Neural crest cell (in vitro differentiated cells): ENCODE measurements around the gene TUBA3C. TPM values are rescaled to one million over a fixed set of nuclear protein-coding genes. Genes with fewer than 3 reads are reported as not detected.
"Not testable (repeated sequence)": the region's sequence is repeated elsewhere in the genome, so short reads cannot be mapped to it uniquely, and the experiment has no call there.

Experiments
- DNase-seq: peaks from one replicate; pipeline ENCODE4 v3.0.0; 2021; ENCODE audit warnings: low read depth, mixed read lengths, low spot score
- H3K27ac Mint-ChIP-seq: one replicate; pipeline ENCODE4 v1.8.0; 2021; ENCODE audit warnings: mild to moderate bottlenecking, mixed read lengths; ENCODE audit not compliant: unreplicated experiment
- H3K27me3 Mint-ChIP-seq: 2 replicates; pipeline ENCODE4 v1.8.0; 2021; ENCODE audit warnings: low read depth, mild to moderate bottlenecking, mixed read lengths
- H3K36me3 Mint-ChIP-seq: 2 replicates; pipeline ENCODE4 v1.8.0; 2021; ENCODE audit warnings: low read depth, mild to moderate bottlenecking, mixed read lengths
- H3K4me1 Mint-ChIP-seq: 2 replicates; pipeline ENCODE4 v1.8.0; 2021; ENCODE audit warnings: mixed read lengths
- H3K4me3 Mint-ChIP-seq: one replicate; pipeline ENCODE4 v1.8.0; 2021; ENCODE audit warnings: mild to moderate bottlenecking, mixed read lengths
- H3K9me3 Mint-ChIP-seq: 2 replicates; pipeline ENCODE4 v1.8.0; 2021; ENCODE audit warnings: mixed read lengths
- CTCF ChIP-seq: fragments of 200-600 bp; sonication (generic); conservative IDR thresholded peaks from 2 replicates; pipeline ENCODE4 v1.5.0; 2021; ENCODE audit warnings: antibody characterized with exemption, mild to moderate bottlenecking
- long read RNA-seq: library from polyadenylated mRNA; unstranded; transcript quantifications from one replicate; pipeline ENCODE4 v2.0.0, GENCODE V29; 2020
- total RNA-seq: library from RNA; stranded (reverse); gene quantifications from 2 replicates; pipeline ENCODE4 v1.2.1, GENCODE V29; 2021

TUBA3C gene
- not detected in 2 replicates for total RNA-seq
- long read RNA-seq = 0 reads

GRCh38 chr13:19181621-19182485, at the start of gene TUBA3C:
TUBA3C (minus strand) TSS chr13:19181824; CDS start chr13:19181747, 77 bp downstream.
- no peak within 1 kb of the TSS for H3K27ac Mint-ChIP-seq
- no peak within 1 kb of the TSS for H3K4me3 Mint-ChIP-seq
- peaks cover 8% of the 10 kb centered on the region for H3K9me3 Mint-ChIP-seq
- no peak for TF ChIP-seq CTCF
- no peak for DNase-seq
- peaks cover 3% of the 10 kb centered on the region for H3K36me3 Mint-ChIP-seq
- H3K4me1 Mint-ChIP-seq = no peaks in the 10 kb centered on the region
- no peaks in the 10 kb centered on the region for H3K27me3 Mint-ChIP-seq

GRCh38 chr13:19207413-19207812, 25.8 kb upstream of the TUBA3C start:
- not testable (repeated sequence) for H3K9me3 Mint-ChIP-seq

GRCh38 chr13:19192622-19193021, 11.0 kb upstream of the TUBA3C start:
- H3K36me3 Mint-ChIP-seq, DNase-seq, H3K27me3 Mint-ChIP-seq, H3K4me1 Mint-ChIP-seq, H3K27ac Mint-ChIP-seq, H3K4me3 Mint-ChIP-seq, H3K9me3 Mint-ChIP-seq: not testable (repeated sequence)

More at GRCh38 chr13:19207413-19207812, 25.8 kb upstream of the TUBA3C start:
- H3K27ac Mint-ChIP-seq, H3K36me3 Mint-ChIP-seq, H3K27me3 Mint-ChIP-seq, H3K4me3 Mint-ChIP-seq, H3K4me1 Mint-ChIP-seq, DNase-seq: not testable (repeated sequence)

GRCh38 chr13:19189911-19190310, 8.3 kb upstream of the TUBA3C start:
- not testable (repeated sequence) for H3K4me3 Mint-ChIP-seq, H3K36me3 Mint-ChIP-seq, H3K4me1 Mint-ChIP-seq, DNase-seq, H3K27ac Mint-ChIP-seq, H3K27me3 Mint-ChIP-seq
- H3K9me3 Mint-ChIP-seq = peaks cover 11% of the 10 kb centered on the region

GRCh38 chr13:19189368-19189767, 7.7 kb upstream of the TUBA3C start:
- not testable (repeated sequence) for H3K4me3 Mint-ChIP-seq, H3K36me3 Mint-ChIP-seq, H3K27ac Mint-ChIP-seq, H3K4me1 Mint-ChIP-seq, DNase-seq, H3K27me3 Mint-ChIP-seq
- peaks cover 11% of the 10 kb centered on the region for H3K9me3 Mint-ChIP-seq

GRCh38 chr13:19185865-19186645, 4.4 kb upstream of the TUBA3C start:
- DNase-seq = no peak
- Mint-ChIP-seq H3K27me3 (no peaks in the 10 kb centered on the region), H3K4me1 (no peaks in the 10 kb centered on the region), H3K4me3 (no peak overlapping the region), H3K36me3 (peaks cover 2% of the 10 kb centered on the region), H3K27ac (no peak overlapping the region), H3K9me3 (peaks cover 11% of the 10 kb centered on the region)
- TF ChIP-seq CTCF = no peak

- H3K9me3 Mint-ChIP-seq = peaks cover 11% of the 10 kb centered on the region
- no peak overlapping the region for H3K27ac Mint-ChIP-seq
- peaks cover 2% of the 10 kb centered on the region for H3K36me3 Mint-ChIP-seq
- no peak overlapping the region for H3K4me3 Mint-ChIP-seq
- no peak for DNase-seq
- no peaks in the 10 kb centered on the region for H3K27me3 Mint-ChIP-seq
- no peak for TF ChIP-seq CTCF
- H3K4me1 Mint-ChIP-seq = no peaks in the 10 kb centered on the region
Observed at GRCh38 chr13:19185086-19185864, 3.7 kb upstream of the TUBA3C start.
